SK-N-SH treated with all-trans-retinoic acid at 6 μM for 48 hours (cell line): Measurements from ENCODE around the gene CRYBA1.

Source experiments
- ATAC-seq: fragments of 200-7000 bp; cut with Tn5 transposase; 3 replicates; pipeline ENCODE4 v1.9.1; 2020; ENCODE audit warnings: mild to moderate bottlenecking, moderate library complexity
- ARNTL ChIP-seq: fragments of 450-650 bp; formaldehyde crosslinking; IDR thresholded peaks from 2 replicates; pipeline ENCODE4 v1.5.0; 2020; ENCODE audit warnings: low read depth, mild to moderate bottlenecking, moderate library complexity, borderline replicate concordance
- BACH2 ChIP-seq: fragments of 250-450 bp; sonication (Bioruptor Pico); IDR thresholded peaks from 2 replicates; pipeline ENCODE4 v1.9.0; 2021; ENCODE audit warnings: mild to moderate bottlenecking, borderline replicate concordance
- ISL1 ChIP-seq: fragments of 250-450 bp; sonication (Bioruptor Pico); IDR thresholded peaks from 2 replicates; pipeline ENCODE4 v2.1.2; 2022; ENCODE audit warnings: mild to moderate bottlenecking, moderate library complexity
- OSR1 ChIP-seq: fragments of 250-450 bp; sonication (Bioruptor Pico); IDR thresholded peaks from 2 replicates; pipeline ENCODE4 v1.8.0; 2022; ENCODE audit warnings: moderate library complexity, mild to moderate bottlenecking, inconsistent platforms
- POU6F1 ChIP-seq: fragments of 250-450 bp; sonication (Bioruptor Pico); IDR thresholded peaks from 2 replicates; pipeline ENCODE4 v1.8.0; 2021; ENCODE audit warnings: low read depth, mild to moderate bottlenecking, moderate library complexity, borderline replicate concordance
- SNAI2 ChIP-seq: fragments of 250-450 bp; sonication (Bioruptor Pico); IDR thresholded peaks from 2 replicates; pipeline ENCODE4 v1.5.0; 2020; ENCODE audit warnings: mild to moderate bottlenecking, moderate library complexity
- TCF4 ChIP-seq: fragments of 250-450 bp; sonication (Bioruptor Pico); IDR thresholded peaks from 2 replicates; pipeline ENCODE4 v1.8.0; 2021; ENCODE audit warnings: mild to moderate bottlenecking, moderate library complexity, borderline replicate concordance
- TOX ChIP-seq: fragments of 250-450 bp; sonication (Bioruptor Pico); IDR thresholded peaks from 2 replicates; pipeline ENCODE4 v1.8.0; 2021; ENCODE audit warnings: mild to moderate bottlenecking, moderate library complexity, borderline replicate concordance
- TSHZ2 ChIP-seq: fragments of 250-450 bp; sonication (Bioruptor Pico); IDR thresholded peaks from 2 replicates; pipeline ENCODE4 v1.5.0; 2020; ENCODE audit warnings: mild to moderate bottlenecking, moderate library complexity
- ZC3H10 ChIP-seq: fragments of 250-450 bp; sonication (Bioruptor Pico); IDR thresholded peaks from 2 replicates; pipeline ENCODE4 v1.5.1; 2021; ENCODE audit warnings: mild to moderate bottlenecking, moderate library complexity
- ZFP3 ChIP-seq: fragments of 250-450 bp; sonication (Bioruptor Pico); IDR thresholded peaks from 2 replicates; pipeline ENCODE4 v1.5.0; 2020; ENCODE audit warnings: mild to moderate bottlenecking, moderate library complexity
- ZFP30 ChIP-seq: fragments of 450-650 bp; formaldehyde crosslinking; IDR thresholded peaks from 2 replicates; pipeline ENCODE4 v1.5.0; 2022; ENCODE audit warnings: mild to moderate bottlenecking, moderate library complexity
- ZNF8 ChIP-seq: fragments of 450-650 bp; formaldehyde crosslinking; IDR thresholded peaks from 2 replicates; pipeline ENCODE4 v1.5.0; 2020; ENCODE audit warnings: mild to moderate bottlenecking, moderate library complexity
- TF ChIP-seq, protein P1 (sequence below): fragments of 250-450 bp; sonication (Bioruptor Pico); IDR thresholded peaks from 2 replicates; pipeline ENCODE4 v1.8.0; 2020; ENCODE audit warnings: mild to moderate bottlenecking, moderate library complexity, borderline replicate concordance
- TF ChIP-seq, protein P2 (sequence below): fragments of 250-450 bp; sonication (Bioruptor Pico); IDR thresholded peaks from 2 replicates; pipeline ENCODE4 v1.5.1; 2021; ENCODE audit warnings: mild to moderate bottlenecking, moderate library complexity
- TF ChIP-seq, protein P3 (sequence below): fragments of 250-450 bp; sonication (Bioruptor Pico); IDR thresholded peaks from 2 replicates; pipeline ENCODE4 v1.5.1; 2020; ENCODE audit warnings: low read depth, mild to moderate bottlenecking, moderate library complexity

CRYBA1 gene

DNA sequence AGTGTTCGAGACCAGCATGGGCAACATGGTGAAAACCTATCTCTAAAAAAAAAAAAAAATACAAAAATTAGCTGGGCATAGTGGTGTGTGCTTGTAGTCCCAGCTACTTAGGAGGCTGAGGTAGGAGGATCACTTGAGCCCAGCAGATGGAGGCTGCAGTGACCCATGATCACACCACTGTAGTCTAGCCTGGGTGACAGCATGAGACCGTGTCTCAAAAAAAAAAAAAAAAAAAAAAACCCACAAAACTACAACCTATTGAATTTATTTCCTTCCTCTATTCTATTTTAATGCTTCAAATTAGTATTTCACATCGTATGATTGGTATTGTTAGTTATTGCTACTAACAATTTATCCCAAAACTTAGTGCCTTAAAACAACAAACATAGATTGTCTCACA, 56.7 kb downstream of the CRYBA1 start:
- ATAC-seq, result no peak
- TF ChIP-seq POU6F1 (no peak), TOX (CRISPR knock-in tag) (no peak), SNAI2 (CRISPR knock-in tag) (no peak), ZFP3 (CRISPR knock-in tag) (no peak), ZC3H10 (CRISPR knock-in tag) (no peak), ISL1 (CRISPR knock-in tag) (no peak), TSHZ2 (no peak), BACH2 (no peak), ARNTL (CRISPR knock-in tag) (no peak), TCF4 (CRISPR knock-in tag) (no peak), OSR1 (no peak), ZNF8 (no peak), ZFP30 (CRISPR knock-in tag) (no peak)
- TF ChIP-seq, protein P1, sequence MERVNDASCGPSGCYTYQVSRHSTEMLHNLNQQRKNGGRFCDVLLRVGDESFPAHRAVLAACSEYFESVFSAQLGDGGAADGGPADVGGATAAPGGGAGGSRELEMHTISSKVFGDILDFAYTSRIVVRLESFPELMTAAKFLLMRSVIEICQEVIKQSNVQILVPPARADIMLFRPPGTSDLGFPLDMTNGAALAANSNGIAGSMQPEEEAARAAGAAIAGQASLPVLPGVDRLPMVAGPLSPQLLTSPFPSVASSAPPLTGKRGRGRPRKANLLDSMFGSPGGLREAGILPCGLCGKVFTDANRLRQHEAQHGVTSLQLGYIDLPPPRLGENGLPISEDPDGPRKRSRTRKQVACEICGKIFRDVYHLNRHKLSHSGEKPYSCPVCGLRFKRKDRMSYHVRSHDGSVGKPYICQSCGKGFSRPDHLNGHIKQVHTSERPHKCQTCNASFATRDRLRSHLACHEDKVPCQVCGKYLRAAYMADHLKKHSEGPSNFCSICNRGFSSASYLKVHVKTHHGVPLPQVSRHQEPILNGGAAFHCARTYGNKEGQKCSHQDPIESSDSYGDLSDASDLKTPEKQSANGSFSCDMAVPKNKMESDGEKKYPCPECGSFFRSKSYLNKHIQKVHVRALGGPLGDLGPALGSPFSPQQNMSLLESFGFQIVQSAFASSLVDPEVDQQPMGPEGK (CRISPR knock-in tag), result no peak
- TF ChIP-seq, protein P2, sequence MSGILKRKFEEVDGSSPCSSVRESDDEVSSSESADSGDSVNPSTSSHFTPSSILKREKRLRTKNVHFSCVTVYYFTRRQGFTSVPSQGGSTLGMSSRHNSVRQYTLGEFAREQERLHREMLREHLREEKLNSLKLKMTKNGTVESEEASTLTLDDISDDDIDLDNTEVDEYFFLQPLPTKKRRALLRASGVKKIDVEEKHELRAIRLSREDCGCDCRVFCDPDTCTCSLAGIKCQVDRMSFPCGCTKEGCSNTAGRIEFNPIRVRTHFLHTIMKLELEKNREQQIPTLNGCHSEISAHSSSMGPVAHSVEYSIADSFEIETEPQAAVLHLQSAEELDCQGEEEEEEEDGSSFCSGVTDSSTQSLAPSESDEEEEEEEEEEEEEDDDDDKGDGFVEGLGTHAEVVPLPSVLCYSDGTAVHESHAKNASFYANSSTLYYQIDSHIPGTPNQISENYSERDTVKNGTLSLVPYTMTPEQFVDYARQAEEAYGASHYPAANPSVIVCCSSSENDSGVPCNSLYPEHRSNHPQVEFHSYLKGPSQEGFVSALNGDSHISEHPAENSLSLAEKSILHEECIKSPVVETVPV, result no peak
- TF ChIP-seq, protein P3, sequence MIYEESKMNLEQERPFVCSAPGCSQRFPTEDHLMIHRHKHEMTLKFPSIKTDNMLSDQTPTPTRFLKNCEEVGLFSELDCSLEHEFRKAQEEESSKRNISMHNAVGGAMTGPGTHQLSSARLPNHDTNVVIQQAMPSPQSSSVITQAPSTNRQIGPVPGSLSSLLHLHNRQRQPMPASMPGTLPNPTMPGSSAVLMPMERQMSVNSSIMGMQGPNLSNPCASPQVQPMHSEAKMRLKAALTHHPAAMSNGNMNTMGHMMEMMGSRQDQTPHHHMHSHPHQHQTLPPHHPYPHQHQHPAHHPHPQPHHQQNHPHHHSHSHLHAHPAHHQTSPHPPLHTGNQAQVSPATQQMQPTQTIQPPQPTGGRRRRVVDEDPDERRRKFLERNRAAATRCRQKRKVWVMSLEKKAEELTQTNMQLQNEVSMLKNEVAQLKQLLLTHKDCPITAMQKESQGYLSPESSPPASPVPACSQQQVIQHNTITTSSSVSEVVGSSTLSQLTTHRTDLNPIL (CRISPR knock-in tag), result no peak
